GM23338 (cell line): ENCODE data around the gene POLR3K.

Experiments
- CREB1 ChIP-seq: fragments of 250-450 bp; sonication (Bioruptor Pico); IDR thresholded peaks from 2 replicates; pipeline ENCODE4 v1.5.0; 2020; ENCODE audit warnings: low read depth, mild to moderate bottlenecking, moderate library complexity
- CTCF ChIP-seq, 2 experiments: fragments of 200-600 bp in 1 of 2; sonication (generic) in 1 of 2; conservative IDR thresholded peaks; 2 replicates each; pipeline versions ENCODE4 v1.5.1 to v1.6.1; 2016 to 2017; ENCODE audit warnings: antibody characterized with exemption in 2 of 2, low read depth in 2 of 2, mild to moderate bottlenecking in 2 of 2, moderate library complexity in 1 of 2
- EZH2 ChIP-seq: fragments of 200-600 bp; sonication (generic); IDR thresholded peaks from one replicate; pipeline ENCODE4 v1.8.0; 2017; ENCODE audit warnings: antibody characterized with exemption, mild to moderate bottlenecking, low read depth; ENCODE audit not compliant: unreplicated experiment
- EZH2phosphoT487 ChIP-seq: fragments of 200-600 bp; sonication (generic); IDR thresholded peaks from one replicate; pipeline ENCODE4 v1.8.1; 2018; ENCODE audit warnings: antibody characterized with exemption; ENCODE audit not compliant: unreplicated experiment
- POLR2AphosphoS5 ChIP-seq: IDR thresholded peaks from 2 replicates; pipeline ENCODE4 v1.6.1; 2016; ENCODE audit warnings: antibody characterized with exemption, low read depth
- REST ChIP-seq: IDR thresholded peaks from one replicate; pipeline ENCODE4 v1.6.1; 2018; ENCODE audit warnings: antibody characterized with exemption; ENCODE audit not compliant: unreplicated experiment
- ZNF114 ChIP-seq: fragments of 250-450 bp; sonication (Bioruptor Pico); IDR thresholded peaks from 2 replicates; pipeline ENCODE4 v1.5.0; 2020; ENCODE audit warnings: mild to moderate bottlenecking, moderate library complexity
- ZNF331 ChIP-seq: fragments of 250-450 bp; sonication (Bioruptor Pico); IDR thresholded peaks from 2 replicates; pipeline ENCODE4 v1.5.0; 2020; ENCODE audit warnings: low read depth, mild to moderate bottlenecking, moderate library complexity

GRCh38 chr16:78444-79150 is 25.2 kb upstream of the POLR3K start:
- TF ChIP-seq ZNF114 (CRISPR knock-in tag) (no peak), CTCF (conservative IDR thresholded peaks at IDR 0.05; ENCODE audit: low read depth in 2 of 2) (no peak), REST (no peak), EZH2 (no peak), POLR2AphosphoS5 (no peak), EZH2phosphoT487 (no peak), CREB1 (CRISPR knock-in tag) (no peak), ZNF331 (CRISPR knock-in tag) (no peak)
